HG03135 (cell line): Measurements from ENCODE around the gene ZMIZ1.
A peak's percentile ranks its signal among the peaks of the same experiment; 100 is the strongest.
"Not testable (repeated sequence)": the region's sequence is repeated elsewhere in the genome, so short reads cannot be mapped to it uniquely, and the experiment has no call there.

ENCODE experiments used
- ATAC-seq: cut with Tn5 transposase; IDR thresholded peaks from one replicate; pipeline ENCODE4 v1.9.1; 2021; ENCODE audit warnings: mild to moderate bottlenecking, moderate library complexity; ENCODE audit not compliant: unreplicated experiment

Gene ZMIZ1

DNA sequence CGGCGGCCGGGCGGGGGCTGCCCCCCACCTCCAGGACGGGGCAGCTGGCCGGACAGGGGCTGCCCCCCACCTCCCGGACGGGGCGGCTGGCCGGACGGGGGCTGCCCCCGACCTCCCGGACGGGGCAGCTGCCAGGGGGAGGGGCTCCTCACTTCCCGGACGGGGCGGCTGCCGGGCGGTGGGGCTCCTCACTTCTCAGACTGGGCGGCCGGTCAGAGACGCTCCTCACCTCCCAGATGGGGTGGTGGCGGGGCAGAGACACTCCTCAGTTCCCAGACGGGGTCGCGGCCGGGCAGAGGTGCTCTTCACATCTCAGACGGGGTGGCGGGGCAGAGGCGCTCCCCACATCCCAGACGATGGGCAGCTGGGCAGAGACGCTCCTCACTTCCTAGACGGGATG is 210.3 kb downstream of the ZMIZ1 start:
- not testable (repeated sequence) for ATAC-seq

DNA sequence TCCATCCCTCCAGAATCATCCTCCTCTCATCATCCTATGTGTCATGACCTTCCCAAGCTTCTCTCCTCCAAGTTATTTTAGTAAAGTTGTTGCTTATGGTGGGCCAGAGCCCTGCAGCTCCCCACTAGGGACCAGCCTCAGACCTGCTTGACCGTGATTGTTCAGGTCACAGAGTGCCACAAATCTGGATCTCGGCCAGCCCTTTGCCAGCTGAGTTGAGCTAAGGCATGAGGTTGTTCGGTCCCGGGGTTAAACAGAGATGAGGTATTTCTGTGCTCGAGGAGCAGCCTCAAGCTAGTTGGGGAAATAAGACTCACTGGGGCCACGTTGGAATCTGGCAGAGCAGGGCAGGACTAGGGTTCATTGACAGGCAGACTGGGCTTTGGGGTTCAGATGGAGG is 212.2 kb downstream of the ZMIZ1 start:
- no peak for ATAC-seq

DNA sequence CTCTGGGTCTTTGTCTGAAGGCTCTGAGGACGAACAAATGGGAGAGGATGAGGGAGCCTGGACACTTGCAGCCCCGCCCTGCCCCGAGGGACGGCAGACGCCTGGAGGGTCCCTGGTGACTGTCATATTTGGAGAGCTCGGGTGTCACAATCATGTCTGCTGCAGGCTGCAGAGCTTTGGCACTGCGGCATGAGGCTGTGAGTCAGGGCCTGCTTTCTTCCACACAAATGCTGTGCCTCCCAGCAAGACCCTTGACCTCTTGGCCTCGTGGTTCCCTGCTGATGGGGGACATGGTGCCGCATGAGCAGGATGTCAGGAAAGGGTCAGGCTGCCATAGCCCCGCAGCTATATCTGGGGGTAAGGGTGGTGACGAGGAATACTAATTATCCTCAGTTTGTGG is 213.6 kb downstream of the ZMIZ1 start:
- ATAC-seq = no peak

DNA sequence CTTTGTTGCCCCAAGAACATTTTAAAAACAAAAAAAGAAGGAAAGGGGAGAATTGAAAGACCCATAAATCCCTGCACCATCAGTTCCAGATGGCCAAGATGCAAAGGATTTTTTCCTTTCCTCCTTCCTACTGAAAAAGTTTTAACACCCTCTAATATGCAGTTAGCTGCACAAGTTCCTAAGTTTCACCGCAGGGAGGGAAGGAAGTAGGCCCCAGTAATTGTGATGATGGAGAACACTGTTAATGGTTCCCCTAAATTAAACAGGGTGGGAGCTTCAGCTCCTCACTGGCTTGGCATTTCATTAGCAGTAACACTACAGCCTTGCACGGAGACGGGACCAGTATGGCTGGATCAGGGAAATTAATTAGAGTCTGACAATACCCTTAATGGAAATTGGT is 214.8 kb downstream of the ZMIZ1 start:
- ATAC-seq = no peak

DNA sequence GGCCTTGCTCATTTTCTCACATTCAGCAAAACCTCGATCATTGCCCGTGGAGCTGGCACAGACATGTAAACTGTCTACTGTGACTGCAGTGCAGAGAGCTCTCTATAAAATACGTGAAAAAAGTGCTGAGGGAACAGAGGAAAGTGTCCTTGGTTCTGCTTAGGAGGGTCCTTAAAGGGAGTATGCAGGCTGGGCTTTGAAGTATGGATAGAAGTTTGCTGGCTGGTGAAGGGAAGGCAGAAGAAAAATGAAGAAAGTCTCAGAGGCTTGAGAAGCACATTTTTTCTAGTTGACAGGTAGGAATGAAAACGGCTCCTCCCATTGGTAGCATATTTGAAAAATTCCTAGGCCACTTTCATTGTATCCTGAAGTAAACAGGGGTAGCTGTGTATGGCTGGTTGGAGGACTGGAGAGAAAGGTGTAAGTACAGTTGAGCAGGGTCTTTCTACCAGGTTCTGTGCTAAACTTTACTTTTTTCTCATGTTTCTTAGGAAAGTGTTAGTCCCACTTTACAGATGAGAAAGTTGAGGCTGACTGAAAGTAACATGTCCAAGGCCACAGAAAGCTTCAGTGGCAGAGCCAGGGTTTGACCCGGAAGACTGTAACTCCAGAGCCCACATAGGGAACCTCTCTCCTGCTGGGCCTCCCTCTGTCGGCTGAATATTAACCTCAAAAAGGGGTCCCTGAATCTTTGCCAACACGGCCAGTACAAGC is 215.5 kb downstream of the ZMIZ1 start:
- ATAC-seq = no peak

DNA sequence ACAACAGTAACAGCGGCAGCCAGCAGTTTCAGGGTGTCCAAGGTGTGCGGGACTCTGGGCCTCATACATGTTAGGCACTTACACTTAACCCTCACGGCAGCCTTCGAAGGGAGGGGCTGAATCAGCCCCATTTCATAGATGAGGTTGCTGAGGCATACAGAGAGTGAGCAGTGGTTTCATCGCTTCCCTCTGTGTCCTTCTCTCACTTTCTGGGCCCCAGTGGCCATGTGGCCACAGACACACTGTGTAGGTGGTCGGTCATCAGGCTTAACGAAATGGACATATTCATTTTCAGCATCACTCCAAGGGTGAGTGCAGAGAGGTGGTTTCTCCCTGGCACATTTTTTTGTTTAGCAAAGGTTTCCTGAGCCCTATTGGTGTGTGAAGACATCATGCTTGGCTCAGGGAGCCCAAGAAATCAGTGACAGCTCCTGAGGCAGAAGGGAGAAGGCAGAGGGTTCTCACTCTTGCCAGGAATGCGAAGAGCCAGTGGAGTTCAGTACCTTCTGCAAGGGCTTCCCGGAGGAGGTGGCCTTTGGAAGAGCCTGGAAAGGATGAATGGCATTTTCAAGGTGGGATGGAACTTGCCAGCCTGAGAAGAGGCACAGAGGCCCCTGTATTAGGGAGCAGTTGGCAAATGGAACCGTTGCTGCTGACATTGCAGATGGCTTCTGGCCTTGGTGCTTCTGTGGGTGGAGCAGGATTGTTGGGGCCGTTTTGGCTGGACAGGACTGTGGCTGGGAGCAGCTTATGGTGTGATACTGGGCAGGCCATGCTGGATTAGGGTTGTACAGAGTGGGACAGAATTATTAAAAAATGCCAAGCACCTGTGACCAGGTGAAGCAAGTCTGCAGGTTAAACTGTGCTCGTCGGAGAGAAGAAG is 216.8 kb downstream of the ZMIZ1 start:
- ATAC-seq = peak; percentile 56

DNA sequence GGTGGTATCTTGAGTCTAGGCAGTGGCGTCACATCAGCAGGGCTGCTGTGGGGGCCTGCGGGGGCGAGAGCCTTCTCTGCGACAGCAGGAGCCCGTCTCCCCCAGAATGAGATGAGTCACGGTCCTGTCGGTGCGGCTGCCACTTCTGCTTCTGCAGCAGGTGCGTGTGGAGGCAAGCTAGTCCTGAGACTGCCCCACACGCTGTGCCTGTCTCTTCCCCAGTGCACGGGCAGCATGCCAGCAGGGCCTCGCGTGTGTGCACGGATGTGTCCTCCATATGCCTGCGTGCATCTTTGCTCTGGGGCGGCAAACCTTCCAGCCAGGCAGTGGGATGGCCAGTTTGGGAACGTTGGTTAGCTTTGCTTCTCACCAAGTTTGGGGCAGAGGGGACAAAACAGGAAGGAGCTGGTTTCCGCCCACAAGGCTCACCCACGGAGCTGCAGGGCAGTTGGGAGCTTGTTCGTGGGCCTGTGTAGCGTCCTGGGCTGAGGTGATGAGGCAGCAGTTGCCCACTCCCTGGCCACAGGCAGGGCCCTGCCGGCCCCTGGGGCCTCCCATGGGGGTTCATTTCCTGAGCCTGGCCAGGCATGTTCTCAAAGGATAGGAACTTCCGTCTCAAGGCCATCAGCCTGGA is 217.7 kb downstream of the ZMIZ1 start:
- peak; percentile 91 for ATAC-seq

DNA sequence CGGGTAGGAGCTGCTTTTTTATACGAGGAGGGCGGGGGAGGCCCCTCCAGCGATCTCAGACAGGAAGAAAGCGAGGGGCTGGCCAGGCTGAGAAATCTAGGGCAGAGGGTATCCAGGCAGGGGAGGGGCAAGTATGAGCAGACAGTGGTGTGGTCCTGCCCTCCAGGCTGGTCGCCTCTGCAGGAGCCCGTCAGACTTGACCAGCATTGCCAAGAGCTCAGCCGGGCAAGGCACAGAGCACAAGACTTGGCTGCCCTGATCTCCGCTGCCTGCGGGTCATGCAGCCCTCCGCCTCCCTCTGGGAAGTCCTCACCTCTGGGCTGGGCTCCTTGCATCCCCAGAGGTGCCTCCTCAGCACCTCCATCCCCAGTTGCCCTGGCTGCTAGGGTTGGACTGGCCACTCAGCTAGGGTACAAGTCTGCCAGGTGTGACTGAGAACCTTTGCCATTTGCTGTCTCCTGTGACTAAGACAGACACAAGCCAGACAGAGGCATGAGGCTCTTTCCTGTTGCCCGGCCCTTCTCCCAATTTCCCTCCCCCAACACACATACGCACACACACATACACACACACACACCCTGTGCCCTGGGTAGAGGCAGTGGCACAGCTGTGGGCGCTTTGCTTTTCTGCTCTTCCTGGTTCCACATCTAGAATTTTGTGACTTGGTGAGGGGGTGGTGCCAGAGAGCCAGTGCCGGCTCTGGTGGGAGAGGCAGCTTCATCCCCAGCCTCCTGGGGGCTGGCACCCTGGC is 219.4 kb downstream of the ZMIZ1 start:
- no peak for ATAC-seq

DNA sequence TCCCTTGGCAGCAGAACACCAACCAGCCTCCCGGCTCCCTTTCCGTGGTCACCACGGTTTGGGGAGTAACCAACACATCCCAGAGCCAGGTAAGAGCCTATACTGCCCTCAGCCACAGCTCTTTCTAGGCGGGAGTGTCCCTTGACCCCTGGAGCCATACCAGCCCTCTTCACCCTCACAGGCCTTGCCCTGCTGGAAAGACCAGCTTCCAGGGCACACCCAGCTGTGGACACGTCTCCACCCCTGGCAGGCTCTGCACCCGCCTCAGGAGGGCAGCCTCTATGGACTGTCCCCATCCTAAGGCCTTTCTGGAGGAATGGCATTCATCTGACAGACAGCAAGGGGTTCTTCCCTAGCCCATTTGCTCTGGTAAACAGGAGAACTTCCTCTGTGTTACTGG is 221.0 kb downstream of the ZMIZ1 start:
- no peak for ATAC-seq

DNA sequence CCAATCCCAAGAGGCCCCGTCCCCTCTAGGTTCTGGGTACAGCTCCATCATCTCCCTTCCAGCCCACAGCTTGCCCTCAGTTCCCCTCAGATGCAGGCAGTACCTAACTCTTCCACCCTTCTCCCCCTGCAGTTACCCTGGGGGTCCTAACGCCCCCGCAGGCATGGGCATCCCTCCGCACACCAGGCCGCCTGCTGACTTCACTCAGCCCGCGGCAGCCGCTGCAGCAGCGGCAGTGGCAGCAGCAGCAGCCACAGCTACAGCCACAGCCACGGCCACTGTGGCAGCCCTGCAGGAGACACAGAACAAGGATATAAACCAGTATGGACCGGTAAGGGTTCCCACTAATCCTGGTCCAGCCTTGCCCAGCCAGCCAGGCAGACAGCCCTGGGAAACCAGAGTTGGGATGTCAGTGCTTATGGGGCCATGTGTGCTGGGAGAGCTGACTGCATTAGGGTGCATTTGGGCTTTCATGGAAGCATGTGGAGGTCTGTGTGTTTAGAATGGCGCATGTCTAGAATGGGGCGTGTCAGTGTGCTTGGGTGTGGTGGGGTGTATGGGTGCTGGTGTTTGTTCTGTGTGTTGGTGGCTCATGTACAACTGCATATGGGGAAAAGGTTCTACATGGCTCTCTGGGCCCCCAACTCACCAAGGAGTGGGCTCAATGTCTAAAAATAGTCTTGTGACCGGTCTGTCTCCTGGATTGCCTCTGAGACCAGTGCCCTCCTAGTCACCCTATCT is 223.4 kb downstream of the ZMIZ1 start:
- ATAC-seq = no peak

DNA sequence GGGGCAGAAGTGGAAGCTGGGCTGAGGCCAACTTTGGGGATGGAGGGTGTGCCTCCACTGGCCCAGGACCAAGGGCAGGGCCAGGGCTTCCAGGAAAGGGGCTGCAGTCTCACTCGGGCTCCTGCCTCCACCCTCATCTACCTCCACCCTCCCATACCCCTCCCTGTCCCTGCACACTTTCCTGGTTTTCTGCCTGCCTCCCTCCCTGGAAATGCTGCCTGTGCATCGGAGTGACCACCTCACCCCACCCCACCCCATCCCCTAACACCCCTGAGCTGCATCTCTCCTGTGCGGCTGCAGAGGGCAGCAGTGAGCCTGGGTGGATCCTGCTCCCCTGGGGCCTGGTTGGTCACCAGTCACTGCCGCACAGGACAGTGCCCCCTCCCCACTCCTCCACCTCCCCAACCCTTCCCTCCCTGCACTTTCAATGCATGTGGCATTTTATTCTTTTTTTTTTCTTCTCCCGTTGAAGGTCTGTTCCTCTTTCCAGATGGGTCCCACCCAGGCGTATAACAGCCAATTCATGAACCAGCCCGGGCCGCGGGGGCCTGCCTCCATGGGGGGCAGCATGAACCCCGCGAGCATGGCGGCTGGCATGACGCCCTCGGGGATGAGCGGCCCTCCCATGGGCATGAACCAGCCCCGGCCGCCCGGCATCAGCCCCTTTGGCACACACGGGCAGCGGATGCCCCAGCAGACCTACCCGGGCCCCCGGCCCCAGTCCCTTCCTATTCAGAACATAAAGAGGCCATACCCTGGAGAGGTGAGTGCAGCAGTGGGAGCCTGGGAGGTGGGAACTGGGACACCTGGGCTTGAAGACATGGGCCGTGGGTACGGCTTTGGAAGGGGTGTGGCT is 224.4 kb downstream of the ZMIZ1 start:
- ATAC-seq = no peak

DNA sequence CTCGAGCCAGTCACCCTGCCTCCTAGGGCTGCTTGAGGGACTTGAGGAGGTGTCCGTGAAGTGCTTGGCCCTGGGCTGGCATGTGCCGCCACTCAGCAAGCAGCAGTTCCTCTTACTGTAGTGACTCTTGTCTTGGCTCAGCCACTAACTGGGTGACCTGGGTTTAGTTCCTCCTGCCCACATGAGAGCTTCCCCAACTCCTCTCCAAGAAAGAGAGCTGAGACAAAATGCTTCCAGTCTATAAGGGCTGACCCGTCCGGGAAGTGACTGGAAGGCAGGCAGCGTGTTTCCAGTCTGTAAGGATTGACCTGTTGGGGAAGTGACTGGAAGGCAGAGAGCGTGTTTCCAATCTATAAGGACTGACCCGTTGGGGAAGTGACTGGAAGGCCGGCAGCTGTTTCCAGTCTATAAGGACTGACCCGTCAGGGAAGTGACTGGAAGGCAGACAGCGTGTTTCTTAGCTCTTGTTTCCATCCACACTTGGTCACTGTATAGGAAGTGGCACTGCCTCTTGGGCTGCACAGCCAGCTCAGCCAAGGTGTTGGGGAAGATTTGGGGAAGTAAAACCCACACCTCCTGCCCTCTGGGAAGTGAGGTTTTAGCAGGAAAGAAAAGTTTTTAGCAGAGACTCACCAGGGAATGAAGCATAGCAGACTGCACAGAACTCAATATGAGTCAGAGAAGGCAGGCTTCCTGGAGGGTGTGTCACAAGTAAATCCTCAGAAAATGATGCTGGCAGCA is 225.2 kb downstream of the ZMIZ1 start:
- no peak for ATAC-seq

DNA sequence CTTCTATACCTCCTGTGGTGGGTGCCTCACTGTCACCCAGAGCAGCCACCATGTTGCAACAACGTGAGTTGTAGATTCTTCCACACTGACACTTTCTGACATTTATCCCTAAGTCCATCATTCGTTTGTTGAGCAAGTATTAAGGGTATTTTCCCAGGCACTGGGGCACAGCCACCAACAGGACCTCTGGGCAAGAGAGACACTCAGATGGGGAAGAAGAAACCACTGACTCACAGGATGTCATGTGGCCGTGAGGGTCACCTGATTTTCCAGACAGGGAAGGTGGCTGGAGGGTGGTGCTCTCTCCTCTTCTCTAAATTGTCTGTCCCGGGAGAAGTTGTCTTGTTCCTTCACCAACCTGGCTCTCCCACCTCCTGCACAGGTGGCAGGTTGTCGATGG is 226.8 kb downstream of the ZMIZ1 start:
- no peak for ATAC-seq

DNA sequence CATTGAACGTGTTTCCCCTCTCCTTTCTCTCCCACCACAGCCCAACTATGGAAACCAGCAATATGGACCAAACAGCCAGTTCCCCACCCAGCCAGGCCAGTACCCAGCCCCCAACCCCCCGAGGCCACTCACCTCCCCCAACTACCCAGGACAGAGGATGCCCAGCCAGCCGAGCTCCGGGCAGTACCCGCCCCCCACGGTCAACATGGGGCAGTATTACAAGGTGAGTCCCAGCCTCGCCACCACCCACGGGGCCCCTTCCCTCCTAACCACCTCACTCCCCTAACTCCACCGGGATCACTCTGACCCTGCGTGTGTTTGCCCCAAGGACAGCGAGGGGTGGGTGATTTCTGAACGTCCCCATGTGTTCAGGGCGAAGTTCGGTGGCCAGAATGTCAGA is 227.7 kb downstream of the ZMIZ1 start:
- ATAC-seq = no peak

DNA sequence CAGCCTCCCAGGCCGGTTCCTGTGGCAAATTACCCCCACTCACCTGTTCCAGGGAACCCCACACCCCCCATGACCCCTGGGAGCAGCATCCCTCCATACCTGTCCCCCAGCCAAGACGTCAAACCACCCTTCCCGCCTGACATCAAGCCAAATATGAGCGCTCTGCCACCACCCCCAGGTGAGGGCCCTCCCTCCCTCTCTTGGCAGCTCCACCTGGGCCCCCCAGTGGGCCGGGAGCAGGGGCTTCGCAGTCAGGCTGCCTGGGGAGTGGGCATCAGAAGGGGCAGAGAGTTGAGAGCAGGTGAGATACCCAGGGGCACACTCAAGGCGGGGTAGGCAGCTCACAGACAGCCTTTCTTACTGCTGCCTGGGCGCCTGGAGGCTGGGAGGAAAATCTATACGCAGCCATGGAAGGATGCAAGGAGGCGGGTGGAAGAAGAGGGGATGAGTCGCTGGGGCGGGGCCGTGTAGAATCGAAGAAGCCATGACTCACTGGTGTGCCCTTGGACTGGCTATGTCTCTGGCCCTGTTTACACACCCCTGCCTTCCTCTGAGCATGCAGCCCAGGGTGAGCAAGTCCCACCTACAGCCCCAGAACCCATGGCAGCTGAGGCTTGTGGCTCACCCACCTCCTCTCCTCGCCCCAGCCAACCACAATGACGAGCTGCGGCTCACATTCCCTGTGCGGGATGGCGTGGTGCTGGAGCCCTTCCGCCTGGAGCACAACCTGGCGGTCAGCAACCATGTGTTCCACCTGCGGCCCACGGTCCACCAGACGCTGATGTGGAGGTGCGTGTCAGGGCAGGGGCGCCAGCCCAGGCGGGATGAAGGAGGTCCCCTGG is 229.9 kb downstream of the ZMIZ1 start:
- ATAC-seq = no peak

DNA sequence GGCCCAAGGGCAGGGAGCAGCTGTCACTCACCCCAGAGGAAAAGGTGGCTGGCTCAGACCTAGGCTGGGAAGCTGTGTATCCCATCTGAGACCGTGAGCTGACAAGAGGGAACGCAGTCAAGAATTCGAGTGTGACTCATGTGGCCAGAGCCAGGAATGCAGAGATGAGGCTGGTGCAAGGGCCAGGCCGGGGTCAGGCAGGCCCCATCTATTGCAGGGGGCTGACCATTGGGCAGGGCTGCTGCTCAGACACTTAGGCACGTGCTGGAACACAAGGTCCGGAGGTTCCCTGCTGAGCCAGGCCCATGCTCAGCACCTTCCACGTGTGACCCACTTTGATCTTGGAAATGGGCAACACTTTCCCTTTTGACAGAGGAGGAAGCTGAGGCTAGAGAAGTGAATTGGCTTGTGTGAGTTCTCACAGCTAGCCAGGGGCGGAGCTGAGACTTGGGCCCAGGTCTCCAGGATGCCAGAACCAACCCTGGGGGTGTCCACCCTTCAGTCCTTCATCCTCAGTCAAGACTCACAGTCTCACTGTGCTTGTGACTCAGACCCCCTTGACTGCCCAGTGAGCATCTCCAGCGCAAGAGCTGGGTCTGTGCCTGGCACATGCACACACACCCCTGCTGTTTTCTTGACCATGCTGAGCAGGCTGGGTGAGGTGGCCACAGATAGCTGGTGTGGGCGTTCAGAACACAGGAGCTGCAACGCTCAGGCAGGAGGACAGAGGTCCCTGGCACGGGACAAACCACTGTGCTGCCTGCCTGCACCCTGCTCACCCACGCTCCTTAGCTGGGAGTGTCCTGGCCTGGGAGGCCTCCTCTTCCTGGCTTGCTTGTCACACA is 230.9 kb downstream of the ZMIZ1 start:
- ATAC-seq = no peak

DNA sequence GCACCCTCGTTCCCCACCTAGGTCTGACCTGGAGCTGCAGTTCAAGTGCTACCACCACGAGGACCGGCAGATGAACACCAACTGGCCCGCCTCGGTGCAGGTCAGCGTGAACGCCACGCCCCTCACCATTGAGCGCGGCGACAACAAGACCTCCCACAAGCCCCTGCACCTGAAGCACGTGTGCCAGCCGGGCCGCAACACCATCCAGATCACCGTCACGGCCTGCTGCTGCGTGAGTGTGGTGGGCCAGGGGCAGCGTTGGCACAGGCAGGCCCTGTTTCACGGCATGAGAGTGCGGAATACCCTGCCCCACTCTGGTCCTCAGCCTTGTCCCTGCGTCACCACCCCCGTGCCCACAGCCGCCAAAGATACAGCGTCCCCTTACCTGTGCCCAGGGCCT is 231.9 kb downstream of the ZMIZ1 start:
- ATAC-seq = no peak
